Naive thymus-derived CD4-positive, alpha-beta T cell (primary cell): Measurements from ENCODE around the gene ATP6AP2. TPM values are rescaled to one million over a fixed set of nuclear protein-coding genes. Genes with fewer than 3 reads are reported as not detected.

Experiments
- ATAC-seq: fragments of 150-1000 bp; cut with Tn5 transposase; 2 replicates; pipeline ENCODE4 v1.10.0; 2021; ENCODE audit warnings: mild to moderate bottlenecking, moderate library complexity
- CTCF ChIA-PET: fragments of 350-600 bp; sonication (Branson Sonifier 250); formaldehyde crosslinking; loops from one replicate; lab custom pipeline; 2021; ENCODE audit warnings: antibody characterized with exemption; lab: Charles Lee
- POLR2A ChIA-PET: fragments of 350-600 bp; sonication (Branson Sonifier 250); formaldehyde crosslinking; loops from one replicate; lab custom pipeline; 2021; ENCODE audit warnings: antibody characterized with exemption, inconsistent platforms; lab: Charles Lee
- DNase-seq, 9 donors: peaks; one replicate each; pipeline versions ENCODE4 v3.0.0 to v3.0.0-alpha.2; 2020 to 2022; ENCODE audit warnings: mixed read lengths in 1 of 9
- H3K27ac ChIP-seq: one replicate; pipeline ENCODE4 v1.7.0; 2013; ENCODE audit warnings: mild to moderate bottlenecking, low read depth, low read length, moderate library complexity
- H3K27me3 ChIP-seq, 2 donors: one replicate each; pipeline ENCODE4 v1.7.0; 2013; ENCODE audit warnings: low read length in 2 of 2, mild to moderate bottlenecking in 2 of 2, moderate library complexity in 2 of 2; ENCODE audit not compliant: control insufficient read depth in 2 of 2, insufficient read depth in 2 of 2
- H3K36me3 ChIP-seq, 3 experiments: 1 replicate in 2 of 3; 2 replicates in 1 of 3; pipeline ENCODE4 v1.7.0; 2013; ENCODE audit warnings: low read length in 3 of 3, mild to moderate bottlenecking in 3 of 3, moderate library complexity in 1 of 3; ENCODE audit not compliant: insufficient read depth in 3 of 3, control insufficient read depth in 2 of 3
- H3K4me1 ChIP-seq, 2 donors: one replicate each; pipeline ENCODE4 v1.7.0; 2013; ENCODE audit warnings: low read length in 2 of 2, mild to moderate bottlenecking in 2 of 2, moderate library complexity in 1 of 2; ENCODE audit not compliant: control insufficient read depth in 2 of 2, insufficient read depth in 2 of 2
- H3K4me3 ChIP-seq: 2 replicates; pipeline ENCODE4 v1.7.0; 2013; ENCODE audit warnings: mild to moderate bottlenecking, low read length
- H3K9me3 ChIP-seq, 3 experiments: 1 replicate in 2 of 3; 2 replicates in 1 of 3; pipeline ENCODE4 v1.7.0; 2013; ENCODE audit warnings: low read length in 3 of 3; ENCODE audit not compliant: control insufficient read depth in 2 of 3
- H3K27ac Mint-ChIP-seq, 9 donors: one replicate each; pipeline ENCODE4 v1.8.0; 2020 to 2022; ENCODE audit warnings: mixed read lengths in 9 of 9, mild to moderate bottlenecking in 8 of 9, moderate library complexity in 5 of 9, inconsistent platforms in 2 of 9
- H3K27me3 Mint-ChIP-seq, 5 donors: one replicate each; pipeline ENCODE4 v1.8.0; 2021 to 2022; ENCODE audit warnings: mixed read lengths in 5 of 5, mild to moderate bottlenecking in 1 of 5
- H3K36me3 Mint-ChIP-seq, 5 donors: one replicate each; pipeline ENCODE4 v1.8.0; 2020 to 2022; ENCODE audit warnings: mixed read lengths in 5 of 5, mild to moderate bottlenecking in 3 of 5, inconsistent platforms in 1 of 5
- H3K4me1 Mint-ChIP-seq, 7 donors: one replicate each; pipeline ENCODE4 v1.8.0; 2020 to 2022; ENCODE audit warnings: mixed read lengths in 7 of 7, mild to moderate bottlenecking in 3 of 7, inconsistent platforms in 1 of 7
- H3K4me3 Mint-ChIP-seq, 10 donors: one replicate each; pipeline ENCODE4 v1.8.0; 2020 to 2022; ENCODE audit warnings: mild to moderate bottlenecking in 10 of 10, mixed read lengths in 10 of 10, moderate library complexity in 6 of 10, inconsistent platforms in 2 of 10
- H3K9me3 Mint-ChIP-seq, 11 donors: one replicate each; pipeline ENCODE4 v1.8.0; 2020 to 2022; ENCODE audit warnings: mixed read lengths in 11 of 11, mild to moderate bottlenecking in 4 of 11, inconsistent platforms in 1 of 11, moderate library complexity in 1 of 11
- intact Hi-C, 2 donors: fragments of 100-400 bp; cut with micrococcal nuclease; formaldehyde crosslinking; loops; one replicate each; pipeline ENCODE4 v1.15.1; 2023
- polyA plus RNA-seq, 2 donors: library from polyadenylated mRNA; unstranded; fragments of 300-500 nt; fragmentation: Illumina TruSeq; gene quantifications; one replicate each; pipeline ENCODE4 v1.2.3, GENCODE V29; 2021
- total RNA-seq, 6 experiments: library from RNA in 5 of 6; stranded (reverse) in 5 of 6; gene quantifications; 1 replicate in 5 of 6; 2 replicates in 1 of 6; pipeline ENCODE4 v1.2.3 and lab custom pipeline; 2021 to 2026

ATP6AP2 gene
- total and polyA plus RNA-seq, 7 experiments from 2014 or later, result 72.0 to 195 (median 87.6) TPM

DNA sequence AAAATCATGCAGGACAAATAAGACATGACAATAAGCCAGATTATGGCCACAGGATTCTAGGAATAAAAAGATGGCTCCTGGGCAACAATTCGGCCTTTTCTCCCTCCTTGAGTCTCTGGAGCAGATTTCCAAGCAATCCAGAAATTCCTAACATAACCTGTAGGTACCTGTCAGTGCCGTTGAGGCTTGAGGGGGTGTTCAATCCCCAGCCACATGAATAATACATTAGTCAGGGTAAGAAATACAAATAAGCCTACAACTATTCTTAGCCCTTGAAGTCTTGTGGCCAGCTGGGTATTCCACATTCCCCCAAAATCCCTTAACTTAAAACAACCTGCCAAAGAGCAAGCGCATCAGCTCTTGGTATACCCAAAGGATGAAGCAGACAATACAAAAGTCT, 56.9 kb downstream of the ATP6AP2 start:
- Histone ChIP-seq H3K9me3 (no peaks in the 10 kb centered on the region), H3K27ac (no peak overlapping the region), H3K36me3 (peaks cover 0 to 85% (median 17%) of the 10 kb centered on the region in 3 experiments), H3K4me1 (no peaks in the 10 kb centered on the region), H3K27me3 (no peaks in the 10 kb centered on the region), H3K4me3 (no peak overlapping the region)
- Mint-ChIP-seq H3K4me3 (no peak overlapping the region), H3K9me3 (no peaks in the 10 kb centered on the region), H3K27me3 (no peaks in the 10 kb centered on the region), H3K4me1 (peaks cover 18 to 45% (median 31%) of the 10 kb centered on the region in 7 donors), H3K36me3 (peaks cover 3 to 73% (median 27%) of the 10 kb centered on the region in 5 donors), H3K27ac (no peak overlapping the region)
- ChIA-PET CTCF (interaction anchor here (1.0 kb wide), 1 partner anchor 11 kb away, joined by 3 read pairs; no protein-coding TSS in a partner anchor), POLR2A (no interaction called here)
- ATAC-seq (no peak), DNase-seq (no peak)
- intact Hi-C loops, result no loop called here

- intact Hi-C loops, result loop anchor here (10.0 kb wide), 2 partner anchors 549 to 1839 kb away; partner anchors contain the start of genes BCOR (in 1 of the 2) and MID1IP1 (in 1 of the 2)
- CTCF ChIA-PET, result interaction anchor here (0.7 to 0.8 kb wide), 2 partner anchors 100 to 595 kb away, joined by 4 to 5 read pairs; no protein-coding TSS in a partner anchor
- H3K27ac ChIP-seq, result peak overlapping the region; percentile 63
- Mint-ChIP-seq H3K4me1 (peaks cover 26 to 63% (median 36%) of the 10 kb centered on the region in 7 donors), H3K4me3 (peak overlapping the region; percentile 43 to 99 (median 94)), H3K27ac (peak overlapping the region in 8 of 9 donors; percentile 68 to 97 (median 94)), H3K9me3 (no peaks in the 10 kb centered on the region), H3K27me3 (no peaks in the 10 kb centered on the region), H3K36me3 (peaks cover 3 to 23% (median 21%) of the 10 kb centered on the region in 5 donors)
- H3K36me3 ChIP-seq, result peaks cover 0 to 26% (median 0%) of the 10 kb centered on the region in 3 experiments
- no peaks in the 10 kb centered on the region for H3K27me3 ChIP-seq
- ATAC-seq (no peak), DNase-seq (no peak)
- H3K4me1 ChIP-seq, result peaks cover 3 to 19% of the 10 kb centered on the region in 2 donors
- H3K4me3 ChIP-seq, result peak overlapping the region; percentile 85
- POLR2A ChIA-PET, result interaction anchor here (1.6 kb wide), 1 partner anchor 63 kb away, joined by 3 read pairs; the partner anchor contains the start of gene ATP6AP2
- no peaks in the 10 kb centered on the region for H3K9me3 ChIP-seq
Measured at GRCh38 chrX:40644176-40644575, 63.4 kb downstream of the ATP6AP2 start.

- POLR2A ChIA-PET, result interaction anchor here (1.6 kb wide), 1 partner anchor 64 kb away, joined by 3 read pairs; the partner anchor contains the start of gene ATP6AP2
- H3K9me3 Mint-ChIP-seq, result no peaks in the 10 kb centered on the region
Measured at GRCh38 chrX:40644821-40645358, 64.1 kb downstream of the ATP6AP2 start.

DNA sequence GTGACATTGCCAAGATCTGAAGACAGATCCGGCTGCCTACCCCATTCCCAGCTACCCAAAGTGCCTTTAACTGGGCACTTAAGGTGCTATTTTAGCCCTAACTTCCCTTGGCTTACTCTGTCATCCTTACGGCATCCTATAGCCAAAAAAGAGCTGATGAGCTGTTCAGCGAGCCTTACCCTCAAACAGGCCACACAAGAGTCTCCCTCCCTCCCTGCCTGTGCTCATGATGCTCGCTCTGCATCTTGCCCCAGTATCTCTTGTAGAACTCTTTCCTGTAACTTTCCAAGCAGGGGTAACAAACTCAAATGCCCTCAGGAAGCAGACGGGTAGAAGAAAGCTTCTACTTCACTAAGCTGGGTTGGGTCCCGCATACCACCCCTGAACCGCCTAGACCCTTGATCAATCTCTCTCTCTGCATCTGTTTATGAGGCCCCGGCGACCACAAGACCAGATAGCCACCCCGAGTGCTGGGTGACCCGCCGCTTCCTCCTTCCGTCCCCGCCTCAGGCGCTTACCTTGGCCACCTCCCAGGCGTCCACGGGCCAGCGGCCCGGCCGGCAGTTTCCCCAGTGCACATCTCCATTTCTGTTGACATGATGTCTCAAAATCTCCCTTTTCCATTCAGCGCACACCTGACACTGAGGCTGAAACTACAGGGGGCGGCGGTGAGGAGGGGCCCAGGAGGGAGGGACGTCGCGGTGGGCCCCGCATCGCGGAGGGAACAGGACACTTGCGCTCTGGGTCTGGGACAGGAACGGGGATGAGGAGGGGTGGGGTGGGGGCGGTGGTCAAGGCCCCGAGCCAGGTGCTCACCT, 65.9 kb downstream of the ATP6AP2 start:
- Mint-ChIP-seq H3K36me3 (peaks cover 3 to 23% (median 16%) of the 10 kb centered on the region in 5 donors), H3K4me1 (peaks cover 25 to 57% (median 37%) of the 10 kb centered on the region in 7 donors), H3K27ac (peak overlapping the region; percentile 84 to 98 (median 91)), H3K9me3 (no peaks in the 10 kb centered on the region), H3K27me3 (no peaks in the 10 kb centered on the region), H3K4me3 (peak overlapping the region; percentile 89 to 96 (median 94))
- peak overlapping the region; percentile 73 for H3K4me3 ChIP-seq
- H3K4me1 ChIP-seq, result peaks cover 3 to 19% of the 10 kb centered on the region in 2 donors
- peak; percentile 25 for ATAC-seq
- ChIA-PET POLR2A (interaction anchor here (1.1 to 2.3 kb wide), 2 partner anchors 64 to 88 kb away, joined by 3 to 9 read pairs; partner anchors contain the start of gene MED14), CTCF (interaction anchor here (0.8 kb wide), 1 partner anchor 469 kb away, joined by 3 read pairs; no protein-coding TSS in a partner anchor)
- no peaks in the 10 kb centered on the region for H3K9me3 ChIP-seq
- peak overlapping the region; percentile 89 for H3K27ac ChIP-seq
- intact Hi-C loops, result loop anchor here (1.0 to 10.0 kb wide), 12 partner anchors 66 to 1842 kb away; partner anchors contain the start of genes ATP6AP2 (in 2 of the 2), BCOR (in 1 of the 2), DDX3X (in 1 of the 2) and MED14 (in 1 of the 2)
- DNase-seq, result peak in 3 of 9 donors; percentile 5 to 47 (median 34)
- no peaks in the 10 kb centered on the region for H3K27me3 ChIP-seq
- peaks cover 0 to 9% (median 0%) of the 10 kb centered on the region in 3 experiments for H3K36me3 ChIP-seq

More at GRCh38 chrX:40644821-40645358, 64.1 kb downstream of the ATP6AP2 start:
- no peaks in the 10 kb centered on the region for H3K27me3 ChIP-seq
- Mint-ChIP-seq H3K27ac (peak overlapping the region; percentile 89 to 99 (median 96)), H3K4me3 (peak overlapping the region; percentile 89 to 100 (median 96)), H3K36me3 (peaks cover 3 to 22% (median 16%) of the 10 kb centered on the region in 5 donors), H3K27me3 (no peaks in the 10 kb centered on the region), H3K4me1 (peaks cover 26 to 59% (median 36%) of the 10 kb centered on the region in 7 donors)
- peak; percentile 61 for ATAC-seq
- CTCF ChIA-PET, result no interaction called here
- peaks cover 3 to 19% of the 10 kb centered on the region in 2 donors for H3K4me1 ChIP-seq
- peaks cover 0 to 20% (median 0%) of the 10 kb centered on the region in 3 experiments for H3K36me3 ChIP-seq
- H3K27ac ChIP-seq, result peak overlapping the region; percentile 63
- H3K9me3 ChIP-seq, result no peaks in the 10 kb centered on the region
- intact Hi-C loops, result loop anchor here (1.0 to 10.0 kb wide), 6 partner anchors 101 to 1840 kb away; partner anchors contain the start of genes BCOR (in 1 of the 2), DDX3X (in 1 of the 2) and MID1IP1 (in 1 of the 2)
- H3K4me3 ChIP-seq, result peak overlapping the region; percentile 85
- DNase-seq, result peak; percentile 13 to 68 (median 56)

GRCh38 chrX:40647307-40648197, 66.8 kb downstream of the ATP6AP2 start, which contains the start of gene CXorf38:
CXorf38 (minus strand) TSS chrX:40647561; CDS start chrX:40647520, 41 bp downstream.
- H3K4me1 ChIP-seq, result peaks cover 3 to 19% of the 10 kb centered on the region in 2 donors
- intact Hi-C loops, result loop anchor here (1.0 to 10.0 kb wide), 12 partner anchors 67 to 1843 kb away; partner anchors contain the start of genes ATP6AP2 (in 2 of the 2), BCOR (in 1 of the 2), DDX3X (in 1 of the 2) and MED14 (in 1 of the 2)
- no peaks in the 10 kb centered on the region for H3K27me3 ChIP-seq
- no peaks in the 10 kb centered on the region for H3K9me3 Mint-ChIP-seq
- no peaks in the 10 kb centered on the region for H3K9me3 ChIP-seq
- ChIA-PET POLR2A (interaction anchor here (0.7 to 2.3 kb wide), 2 partner anchors 67 to 88 kb away, joined by 3 to 9 read pairs; partner anchors contain the start of genes ATP6AP2 and MED14), CTCF (interaction anchor here (0.8 kb wide), 1 partner anchor 468 kb away, joined by 3 read pairs; no protein-coding TSS in a partner anchor)
- peaks cover 0 to 16% (median 8%) of the 10 kb centered on the region in 5 donors for H3K36me3 Mint-ChIP-seq
- peak within 1 kb of the TSS; percentile 89 to 96 (median 94) for H3K4me3 Mint-ChIP-seq
- ATAC-seq (peak; percentile 85), DNase-seq (peak; percentile 86 to 99 (median 95))
- peaks cover 16 to 51% (median 31%) of the 10 kb centered on the region in 7 donors for H3K4me1 Mint-ChIP-seq
- peak within 1 kb of the TSS; percentile 73 for H3K4me3 ChIP-seq
- H3K36me3 ChIP-seq, result peaks cover 0 to under 1% (median 0%) of the 10 kb centered on the region in 3 experiments
- peak within 1 kb of the TSS; percentile 88 to 99 (median 95) for H3K27ac Mint-ChIP-seq
- no peaks in the 10 kb centered on the region for H3K27me3 Mint-ChIP-seq
- H3K27ac ChIP-seq, result peak within 1 kb of the TSS; percentile 89
